Stomach (tissue), 9 donors: ENCODE results near the gene BCLAF1. TPM values are rescaled to one million over a fixed set of nuclear protein-coding genes. Genes with fewer than 3 reads are reported as not detected.
A peak's percentile ranks its signal among the peaks of the same experiment; 100 is the strongest.

Experiments used
- DNase-seq, 2 donors: peaks; one replicate each; pipeline versions ENCODE4 v3.0.0 to v3.0.0-alpha.2; 2013 to 2019
- H3K27ac ChIP-seq, 5 donors: fragments of 200-600 bp in 4 of 5; sonication (generic) in 4 of 5; one replicate each; pipeline ENCODE4 v1.5.1; 2013 to 2019; ENCODE audit warnings: mild to moderate bottlenecking in 1 of 5, moderate library complexity in 1 of 5
- H3K27me3 ChIP-seq, 3 donors: fragments of 200-600 bp; sonication (generic); one replicate each; pipeline ENCODE4 v1.5.1; 2017 to 2019; ENCODE audit warnings: mixed run types in 1 of 3
- H3K36me3 ChIP-seq, 4 donors: fragments of 200-600 bp; sonication (generic); 1 replicate in 3 of 4; 2 replicates in 1 of 4; pipeline ENCODE4 v1.5.1; 2016 to 2019
- H3K4me1 ChIP-seq, 4 donors: fragments of 200-600 bp; sonication (generic); one replicate each; pipeline ENCODE4 v1.5.1; 2016 to 2019
- H3K4me3 ChIP-seq, 4 donors: fragments of 200-600 bp; sonication (generic) in 3 of 4; one replicate each; pipeline ENCODE4 v1.5.1; 2016 to 2019; ENCODE audit warnings: mild to moderate bottlenecking in 1 of 4
- H3K9me3 ChIP-seq, 4 donors: fragments of 200-600 bp; sonication (generic); one replicate each; pipeline ENCODE4 v1.5.1; 2016 to 2019
- CTCF ChIP-seq, 7 experiments: fragments of 450-650 bp in 4 of 7; fragments of 200-600 bp in 3 of 7; sonication (generic) in 3 of 7; IDR thresholded peaks; one replicate each; pipeline ENCODE4 v1.5.1; 2016 to 2019; ENCODE audit warnings: antibody characterized with exemption in 7 of 7, control low read depth in 2 of 7, mild to moderate bottlenecking in 1 of 7
- EP300 ChIP-seq: sonication (generic); formaldehyde crosslinking; IDR thresholded peaks from one replicate; pipeline ENCODE4 v1.6.1; 2017; ENCODE audit warnings: antibody characterized with exemption
- POLR2A ChIP-seq, 4 donors: fragments of 450-650 bp; IDR thresholded peaks; one replicate each; pipeline ENCODE4 v1.6.1; 2016; ENCODE audit warnings: antibody characterized with exemption in 4 of 4, control low read depth in 2 of 4, mild to moderate bottlenecking in 1 of 4, moderate library complexity in 1 of 4
- POLR2AphosphoS5 ChIP-seq, 3 donors: sonication (generic); formaldehyde crosslinking; IDR thresholded peaks; one replicate each; pipeline ENCODE4 v1.6.1; 2016; ENCODE audit warnings: antibody characterized with exemption in 3 of 3
- WGBS, 5 donors: extraction: QIAGEN DNeasy Blood & Tissue Kit in 3 of 5; methylation state at CpG; one replicate each; pipeline versions ENCODE4 v1.1.5 to v1.1.7; 2013 to 2018; 5-methylcytosine and 5-hydroxymethylcytosine counted together
- intact Hi-C: fragments of 100-400 bp; cut with DNase I; formaldehyde crosslinking; loops from one replicate; pipeline ENCODE4 v1.15.1; 2023; ENCODE audit warnings: low total_unique reads
- polyA plus RNA-seq, 3 donors: library from polyadenylated mRNA; stranded (reverse); fragments of 200-250 nt; gene quantifications; one replicate each; pipeline ENCODE4 v1.2.3, GENCODE V29; 2013
- total RNA-seq, 5 donors: library from RNA; depleted of rRNA; stranded (reverse); fragments of >200 nt; gene quantifications; one replicate each; pipeline versions ENCODE4 v1.1.0 to v1.2.3, GENCODE V29; 2014 to 2016
- donor health status: healthy with polysubstance abuse.
- donor health status: Bipolar disorder and iron deficiency.
- donor health status: healthy.

BCLAF1 gene
- total and polyA plus RNA-seq, 8 donors: 12.8 to 294 (median 148) TPM

DNA sequence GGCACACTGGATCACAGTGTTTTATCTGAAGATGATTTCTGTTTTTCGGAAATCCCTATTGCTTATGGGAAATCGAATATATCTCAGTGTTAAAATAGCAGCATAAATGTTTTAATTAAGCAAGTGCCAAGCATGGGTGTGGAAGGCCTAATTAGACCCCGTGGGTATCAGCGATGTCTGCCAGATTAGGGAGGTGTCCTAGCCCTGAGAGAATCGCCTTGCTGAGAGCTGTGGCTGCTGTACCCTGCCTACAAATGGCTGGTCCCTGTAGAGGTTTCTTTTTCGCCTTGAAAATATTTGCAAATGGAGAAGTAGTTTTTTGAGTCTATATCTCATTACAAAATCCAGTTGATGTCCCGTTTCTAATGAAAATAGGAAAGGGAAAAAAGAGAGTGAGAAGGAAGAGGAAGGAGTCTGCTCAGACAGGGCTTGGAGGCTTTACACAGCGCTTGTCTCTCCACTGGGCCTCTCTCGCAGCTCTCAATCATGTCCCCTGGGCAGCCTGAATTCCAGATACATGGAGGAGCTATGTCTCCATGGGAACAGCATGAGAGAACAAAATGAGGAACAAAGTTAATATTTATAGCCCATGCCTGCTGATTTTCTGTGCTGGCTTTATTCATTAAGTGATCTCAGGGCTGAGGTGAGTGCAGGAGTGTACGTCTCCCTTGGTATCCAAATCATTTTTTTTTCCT lies 35.2 kb upstream of the BCLAF1 start:
- intact Hi-C loops: no loop called here
- Histone ChIP-seq H3K4me3 (no peak overlapping the region), H3K36me3 (no peaks in the 10 kb centered on the region), H3K4me1 (peaks cover 0 to 3% (median 0%) of the 10 kb centered on the region in 4 donors), H3K27ac (no peak overlapping the region), H3K27me3 (no peaks in the 10 kb centered on the region), H3K9me3 (no peaks in the 10 kb centered on the region)
- WGBS, 5 donors: 78 to 90% (median 86%) methylated on average over 10 of the region's 10 CpGs
- TF ChIP-seq CTCF (IDR thresholded peaks at IDR 0.05) (no peak), POLR2A (IDR thresholded peaks at IDR 0.05) (no peak), POLR2AphosphoS5 (IDR thresholded peaks at IDR 0.05) (no peak)
- DNase-seq: peak in 1 of 2 donors; percentile 71

DNA sequence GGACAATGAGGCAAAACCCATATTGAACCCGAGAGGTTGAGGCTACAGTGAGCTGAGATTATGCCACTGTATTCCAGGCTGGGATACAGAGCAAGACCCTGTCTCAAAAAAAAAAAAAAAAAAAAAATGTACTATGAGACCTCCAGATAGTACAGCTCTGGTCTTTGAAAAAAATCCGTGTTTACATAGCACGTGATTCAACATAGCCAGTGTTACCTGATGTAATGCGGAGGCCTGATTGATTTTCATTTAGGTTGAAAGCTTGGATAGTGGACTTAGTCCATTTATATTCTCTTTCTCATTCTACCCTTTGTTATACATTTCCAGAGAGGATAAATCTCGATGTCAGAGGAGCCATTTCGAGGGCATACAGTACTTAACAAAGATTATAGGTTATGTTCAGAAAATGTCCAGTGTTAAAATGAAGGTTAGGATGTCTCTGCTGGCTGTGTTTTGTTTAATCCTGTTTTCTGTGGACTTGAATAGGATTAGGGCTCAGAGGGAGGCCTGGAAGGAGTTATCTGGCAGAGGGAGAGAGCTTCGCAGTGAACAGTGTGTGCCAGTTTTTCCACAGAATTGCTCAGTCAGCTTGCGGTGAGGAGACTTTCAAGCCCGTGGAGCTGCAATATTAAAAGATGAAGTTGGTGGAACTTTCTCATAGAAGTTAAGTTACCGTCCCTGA lies 33.9 kb upstream of the BCLAF1 start:
- Histone ChIP-seq H3K4me1 (peaks cover 0 to 3% (median 0%) of the 10 kb centered on the region in 4 donors), H3K27me3 (no peaks in the 10 kb centered on the region), H3K27ac (peak overlapping the region in 1 of 5 donors; percentile 34), H3K9me3 (no peaks in the 10 kb centered on the region), H3K4me3 (no peak overlapping the region), H3K36me3 (no peaks in the 10 kb centered on the region)
- TF ChIP-seq EP300 (no peak), POLR2AphosphoS5 (IDR thresholded peaks at IDR 0.05) (no peak), POLR2A (IDR thresholded peaks at IDR 0.05) (no peak), CTCF (IDR thresholded peaks at IDR 0.05) (no peak)
- DNase-seq: peak in 1 of 2 donors; percentile 64
- whole genome bisulfite sequencing, 5 donors: 58 to 63% (median 59%) methylated on average over 10 of the region's 10 CpGs
- intact Hi-C loops: no loop called here

DNA sequence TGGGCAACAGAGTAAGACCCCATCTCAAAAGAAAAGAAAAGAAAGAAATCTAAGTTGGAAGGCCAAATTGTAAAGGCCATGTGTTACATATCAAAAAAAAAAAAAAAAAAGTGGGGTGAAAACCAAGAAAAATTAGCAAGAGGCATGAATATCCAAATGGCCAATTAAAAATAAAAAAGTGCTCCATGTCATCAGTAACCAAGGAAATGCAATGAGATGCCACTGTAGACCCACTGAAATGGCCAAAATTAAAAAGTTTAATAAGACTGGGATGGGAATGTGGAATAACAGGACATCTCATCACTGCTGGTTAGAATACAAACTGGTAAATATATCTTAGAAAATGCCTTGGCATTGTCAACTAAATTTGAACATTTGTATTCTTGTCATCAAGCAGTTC lies 30.1 kb upstream of the BCLAF1 start:
- Histone ChIP-seq H3K27ac (no peak overlapping the region), H3K27me3 (no peaks in the 10 kb centered on the region), H3K9me3 (no peaks in the 10 kb centered on the region), H3K4me3 (no peak overlapping the region), H3K4me1 (peaks cover 0 to 6% (median 3%) of the 10 kb centered on the region in 4 donors), H3K36me3 (no peaks in the 10 kb centered on the region)
- intact Hi-C loops: no loop called here
- no peak for TF ChIP-seq POLR2A (IDR thresholded peaks at IDR 0.05)
- no peak for DNase-seq

- no peak overlapping the region for H3K27ac ChIP-seq
- no peaks in the 10 kb centered on the region for H3K27me3 ChIP-seq
- intact Hi-C loops: no loop called here
- no peak overlapping the region for H3K4me3 ChIP-seq
- no peak for TF ChIP-seq POLR2AphosphoS5 (IDR thresholded peaks at IDR 0.05)
- TF ChIP-seq POLR2A (IDR thresholded peaks at IDR 0.05): no peak
- no peak for TF ChIP-seq EP300
- TF ChIP-seq CTCF (IDR thresholded peaks at IDR 0.05): no peak
- DNase-seq: no peak
- H3K36me3 ChIP-seq: no peaks in the 10 kb centered on the region
- 65 to 79% (median 74%) methylated on average over 4 of the region's 4 CpGs for WGBS, 5 donors
- H3K4me1 ChIP-seq: peaks cover 0 to 6% (median 3%) of the 10 kb centered on the region in 4 donors
- no peaks in the 10 kb centered on the region for H3K9me3 ChIP-seq
These were observed 29.0 kb upstream of the BCLAF1 start for GRCh38 chr6:136318676-136319075.

DNA sequence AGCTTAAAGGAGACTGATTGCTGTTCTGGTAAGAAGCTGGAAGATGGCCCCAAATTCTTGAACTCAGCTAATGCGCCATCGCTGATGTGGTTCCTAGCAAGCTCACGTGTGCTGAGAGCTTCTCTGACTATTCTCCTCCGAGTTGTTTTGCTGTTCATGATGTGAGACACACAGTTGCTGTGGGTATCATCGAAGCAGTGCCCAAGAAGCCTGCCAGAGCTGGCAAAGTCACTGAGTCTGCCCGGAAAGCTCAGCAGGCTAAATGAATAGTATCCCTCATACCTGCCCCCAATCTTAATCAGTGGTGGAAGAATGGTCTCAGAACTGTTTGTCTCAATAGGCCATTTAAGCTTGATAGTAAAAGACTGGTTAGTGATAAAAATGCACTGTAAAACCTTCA lies 28.3 kb upstream of the BCLAF1 start:
- no peaks in the 10 kb centered on the region for H3K9me3 ChIP-seq
- TF ChIP-seq POLR2AphosphoS5 (IDR thresholded peaks at IDR 0.05) (no peak), POLR2A (IDR thresholded peaks at IDR 0.05) (no peak), EP300 (no peak), CTCF (IDR thresholded peaks at IDR 0.05) (no peak)
- intact Hi-C loops: no loop called here
- H3K4me1 ChIP-seq: peaks cover 0 to 6% (median 3%) of the 10 kb centered on the region in 4 donors
- DNase-seq: no peak
- no peaks in the 10 kb centered on the region for H3K36me3 ChIP-seq
- H3K27me3 ChIP-seq: no peaks in the 10 kb centered on the region
- WGBS, 5 donors: 63 to 79% (median 72%) methylated on average over 6 of the region's 6 CpGs
- no peak overlapping the region for H3K4me3 ChIP-seq
- no peak overlapping the region for H3K27ac ChIP-seq
